ENCODE measurements around the gene MOGAT2. TPM values are rescaled to one million over a fixed set of nuclear protein-coding genes. Genes with fewer than 3 reads are reported as not detected.

The MOGAT2 gene
- total and polyA plus RNA-seq, 2 of the 4 experiments (the other 2 are of a cell fraction), result not detected

DNA sequence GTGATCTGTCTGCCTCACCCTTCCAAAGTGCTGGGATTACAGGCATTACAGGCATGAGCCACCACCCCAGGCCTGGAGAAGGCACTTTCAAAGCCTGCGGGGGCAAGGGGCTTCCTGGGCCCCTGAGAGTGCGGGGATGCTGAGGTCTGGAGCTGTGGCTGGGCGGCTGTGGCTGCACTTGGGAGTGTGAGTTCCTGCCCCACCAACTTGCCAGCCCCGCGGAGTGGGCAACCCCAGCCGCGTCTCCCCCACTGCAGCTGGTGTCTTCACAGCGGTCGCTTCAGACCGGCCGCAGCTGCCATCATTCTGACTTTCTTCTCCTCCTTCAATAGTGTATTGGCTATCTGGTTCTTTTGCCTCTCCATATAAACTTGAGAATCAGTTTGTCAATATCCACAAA is 38.1 kb upstream of the MOGAT2 start:
- H2BK120ac ChIP-seq (ENCODE audit: low read depth, low read length), result no peak overlapping the region
- H2AFZ ChIP-seq (replicated peaks; ENCODE audit: low read length, poor library complexity), result no peak overlapping the region
- H3K4ac ChIP-seq (ENCODE audit: low read depth, low read length), result no peak overlapping the region
- no peak overlapping the region for H2BK20ac ChIP-seq (ENCODE audit: low read depth, low read length)
- H3K9ac ChIP-seq (ENCODE audit: low read depth, low read length), result no peak overlapping the region
- no peak for TF ChIP-seq RAD21 (IDR thresholded peaks at IDR 0.05; ENCODE audit: low read length)
- no peak for TF ChIP-seq RCOR1 (IDR thresholded peaks at IDR 0.05; ENCODE audit: insufficient replicate concordance, low read length)
- no peak for TF ChIP-seq MAFK (IDR thresholded peaks at IDR 0.05; ENCODE audit: low read depth, low read length)
- no peak for TF ChIP-seq MAZ (IDR thresholded peaks at IDR 0.05; ENCODE audit: borderline replicate concordance, low read depth, low read length)
- TF ChIP-seq CHD1 (IDR thresholded peaks at IDR 0.05; ENCODE audit: low read depth, low read length), result no peak
- TF ChIP-seq NFE2L2 (IDR thresholded peaks at IDR 0.05; ENCODE audit: low read depth, low read length), result no peak
- TF ChIP-seq, protein P1, sequence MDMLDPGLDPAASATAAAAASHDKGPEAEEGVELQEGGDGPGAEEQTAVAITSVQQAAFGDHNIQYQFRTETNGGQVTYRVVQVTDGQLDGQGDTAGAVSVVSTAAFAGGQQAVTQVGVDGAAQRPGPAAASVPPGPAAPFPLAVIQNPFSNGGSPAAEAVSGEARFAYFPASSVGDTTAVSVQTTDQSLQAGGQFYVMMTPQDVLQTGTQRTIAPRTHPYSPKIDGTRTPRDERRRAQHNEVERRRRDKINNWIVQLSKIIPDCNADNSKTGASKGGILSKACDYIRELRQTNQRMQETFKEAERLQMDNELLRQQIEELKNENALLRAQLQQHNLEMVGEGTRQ (IDR thresholded peaks at IDR 0.05; ENCODE audit: low read depth, low read length), result no peak
- no peak for TF ChIP-seq RFX5 (IDR thresholded peaks at IDR 0.05; ENCODE audit: low read depth, low read length)
- TF ChIP-seq, protein P2, sequence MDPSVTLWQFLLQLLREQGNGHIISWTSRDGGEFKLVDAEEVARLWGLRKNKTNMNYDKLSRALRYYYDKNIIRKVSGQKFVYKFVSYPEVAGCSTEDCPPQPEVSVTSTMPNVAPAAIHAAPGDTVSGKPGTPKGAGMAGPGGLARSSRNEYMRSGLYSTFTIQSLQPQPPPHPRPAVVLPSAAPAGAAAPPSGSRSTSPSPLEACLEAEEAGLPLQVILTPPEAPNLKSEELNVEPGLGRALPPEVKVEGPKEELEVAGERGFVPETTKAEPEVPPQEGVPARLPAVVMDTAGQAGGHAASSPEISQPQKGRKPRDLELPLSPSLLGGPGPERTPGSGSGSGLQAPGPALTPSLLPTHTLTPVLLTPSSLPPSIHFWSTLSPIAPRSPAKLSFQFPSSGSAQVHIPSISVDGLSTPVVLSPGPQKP (IDR thresholded peaks at IDR 0.05; ENCODE audit: borderline replicate concordance, low read depth, low read length), result no peak
- no peak for TF ChIP-seq POLR2A (IDR thresholded peaks at IDR 0.05; ENCODE audit: low read depth, low read length)
- TF ChIP-seq SMC3 (IDR thresholded peaks at IDR 0.05; ENCODE audit: low read depth, low read length), result no peak
- no peak for TF ChIP-seq BHLHE40 (IDR thresholded peaks at IDR 0.05; ENCODE audit: low read depth, low read length)
- no peak for TF ChIP-seq MXI1 (IDR thresholded peaks at IDR 0.05; ENCODE audit: borderline replicate concordance, low read depth, low read length)
- no peak for TF ChIP-seq FOS (IDR thresholded peaks at IDR 0.05; ENCODE audit: low read depth, low read length)
- TF ChIP-seq, protein P3, sequence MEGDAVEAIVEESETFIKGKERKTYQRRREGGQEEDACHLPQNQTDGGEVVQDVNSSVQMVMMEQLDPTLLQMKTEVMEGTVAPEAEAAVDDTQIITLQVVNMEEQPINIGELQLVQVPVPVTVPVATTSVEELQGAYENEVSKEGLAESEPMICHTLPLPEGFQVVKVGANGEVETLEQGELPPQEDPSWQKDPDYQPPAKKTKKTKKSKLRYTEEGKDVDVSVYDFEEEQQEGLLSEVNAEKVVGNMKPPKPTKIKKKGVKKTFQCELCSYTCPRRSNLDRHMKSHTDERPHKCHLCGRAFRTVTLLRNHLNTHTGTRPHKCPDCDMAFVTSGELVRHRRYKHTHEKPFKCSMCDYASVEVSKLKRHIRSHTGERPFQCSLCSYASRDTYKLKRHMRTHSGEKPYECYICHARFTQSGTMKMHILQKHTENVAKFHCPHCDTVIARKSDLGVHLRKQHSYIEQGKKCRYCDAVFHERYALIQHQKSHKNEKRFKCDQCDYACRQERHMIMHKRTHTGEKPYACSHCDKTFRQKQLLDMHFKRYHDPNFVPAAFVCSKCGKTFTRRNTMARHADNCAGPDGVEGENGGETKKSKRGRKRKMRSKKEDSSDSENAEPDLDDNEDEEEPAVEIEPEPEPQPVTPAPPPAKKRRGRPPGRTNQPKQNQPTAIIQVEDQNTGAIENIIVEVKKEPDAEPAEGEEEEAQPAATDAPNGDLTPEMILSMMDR (conservative IDR thresholded peaks at IDR 0.05; ENCODE audit: low read depth, low read length), result no peak
- TF ChIP-seq CEBPB (IDR thresholded peaks at IDR 0.05; ENCODE audit: low read depth, low read length), result no peak
- CTCF ChIA-PET, result no interaction called here
- dilution Hi-C loops (cut with HindIII; ENCODE audit: low sequenced_read_pairs, unreplicated experiment) (no loop called here), intact Hi-C loops (cut with micrococcal nuclease) (no loop called here), in situ Hi-C loops (cut with MboI; ENCODE audit: low sequenced_read_pairs) (no loop called here)
- DNase-seq (no peak), ATAC-seq (ENCODE audit: low read depth) (no peak)
- no peak overlapping the region for H4K91ac ChIP-seq (ENCODE audit: insufficient read depth, low read depth, low read length)
- H3K14ac ChIP-seq (replicated peaks; ENCODE audit: low read depth, low read length), result no peak overlapping the region
- H2AK5ac ChIP-seq (ENCODE audit: low read depth, low read length), result no peak overlapping the region
- WGBS, 2 experiments (ENCODE audit: extremely low coverage in 2 of 2, insufficient read length in 1 of 2), result no CpG with 5 or more reads among the region's 11 CpGs
- no peak overlapping the region for H2AK9ac ChIP-seq (replicated peaks; ENCODE audit: low read depth, low read length, poor library complexity)
- peaks cover 28% of the 10 kb centered on the region for H3K27me3 ChIP-seq (ENCODE audit: control insufficient read depth, insufficient read depth, low read length)
- H3K4me1 ChIP-seq (ENCODE audit: control insufficient read depth, insufficient read depth, low read length), result no peaks in the 10 kb centered on the region
- no peaks in the 10 kb centered on the region for H4K20me1 ChIP-seq (ENCODE audit: insufficient read depth, low read length)
- no peaks in the 10 kb centered on the region for H3K36me3 ChIP-seq (ENCODE audit: control insufficient read depth, insufficient read depth, low read length)
- no peak overlapping the region for H3K4me2 ChIP-seq (ENCODE audit: low read depth, low read length)
- POLR2A ChIA-PET (ENCODE audit: unreplicated experiment), result no interaction called here
- H3K4me3 ChIP-seq (ENCODE audit: insufficient read depth, low read depth, low read length), result no peak overlapping the region
- no peak overlapping the region for H4K5ac ChIP-seq (ENCODE audit: low read depth, low read length)
- H3K79me1 ChIP-seq (ENCODE audit: low read depth in 1 of 2, low read length in 2 of 2), result no peaks in the 10 kb centered on the region
- no peak overlapping the region for H3K27ac ChIP-seq (ENCODE audit: insufficient read depth, low read length)
- H3K23ac ChIP-seq (ENCODE audit: low read depth, low read length), result no peak overlapping the region
- BruUV-seq (replicated peaks), result no TSS peak
- H2BK15ac ChIP-seq (ENCODE audit: low read depth, low read length), result no peak overlapping the region
- H2BK5ac ChIP-seq (ENCODE audit: low read depth, low read length, poor library complexity, severe bottlenecking), result no peak overlapping the region
- no peak overlapping the region for H3K18ac ChIP-seq (ENCODE audit: low read depth, low read length)
- H3K56ac ChIP-seq (ENCODE audit: extremely low read depth, insufficient read depth, low read length), result no peak overlapping the region
- H3K9me1 ChIP-seq (ENCODE audit: insufficient read depth, low read length), result no peaks in the 10 kb centered on the region
- H3K9me3 ChIP-seq (ENCODE audit: control insufficient read depth, insufficient read depth, low read length), result no peaks in the 10 kb centered on the region
- no peak overlapping the region for H4K8ac ChIP-seq (ENCODE audit: low read depth in 2 of 2, low read length in 2 of 2)
